CD4-positive, alpha-beta T cell (primary cell): Measurements from ENCODE around the gene RGPD3. TPM values are rescaled to one million over a fixed set of nuclear protein-coding genes. Genes with fewer than 3 reads are reported as not detected.

Experiments
- ATAC-seq: fragments of 200-7000 bp; cut with Tn5 transposase; one replicate; pipeline ENCODE4 v1.10.0; 2022; ENCODE audit warnings: mild to moderate bottlenecking; ENCODE audit not compliant: poor library complexity
- CTCF ChIA-PET: fragments of 350-600 bp; sonication (Branson Sonifier 250); formaldehyde crosslinking; loops from one replicate; lab custom pipeline; 2021; ENCODE audit warnings: antibody characterized with exemption, inconsistent platforms; lab: Charles Lee
- POLR2A ChIA-PET: fragments of 350-600 bp; sonication (Branson Sonifier 250); formaldehyde crosslinking; loops from one replicate; lab custom pipeline; 2021; ENCODE audit warnings: antibody characterized with exemption, inconsistent platforms; lab: Charles Lee
- DNase-seq, 14 experiments: peaks; one replicate each; pipeline ENCODE4 v3.0.0-alpha.2; 2013 to 2020; ENCODE audit warnings: mixed read lengths in 2 of 14
- H3K27ac ChIP-seq, 2 donors: one replicate each; pipeline versions ENCODE4 v1.5.1 to v1.7.0; 2013; ENCODE audit warnings: low read length in 2 of 2, low read depth in 1 of 2, mild to moderate bottlenecking in 1 of 2
- H3K27me3 ChIP-seq, 2 experiments: 1 replicate in 1 of 2; 2 replicates in 1 of 2; pipeline versions ENCODE4 v1.6.1 to v1.7.0; 2013; ENCODE audit warnings: low read length in 2 of 2, control low read depth in 1 of 2, mild to moderate bottlenecking in 1 of 2, moderate library complexity in 1 of 2; ENCODE audit not compliant: insufficient read depth in 2 of 2, control insufficient read depth in 1 of 2
- H3K36me3 ChIP-seq: one replicate; pipeline ENCODE4 v1.6.1; 2013; ENCODE audit warnings: low read length, control low read depth; ENCODE audit not compliant: insufficient read depth
- H3K4me1 ChIP-seq: one replicate; pipeline ENCODE4 v1.6.1; 2013; ENCODE audit warnings: low read length, control low read depth; ENCODE audit not compliant: insufficient read depth
- H3K4me3 ChIP-seq: one replicate; pipeline ENCODE4 v1.5.1; 2013; ENCODE audit warnings: mild to moderate bottlenecking, low read length, moderate library complexity
- H3K9me3 ChIP-seq, 2 experiments: 1 replicate in 1 of 2; 2 replicates in 1 of 2; pipeline versions ENCODE4 v1.6.1 to v1.7.0; 2013; ENCODE audit warnings: low read length in 2 of 2, mild to moderate bottlenecking in 2 of 2, control low read depth in 1 of 2, moderate library complexity in 1 of 2; ENCODE audit not compliant: control insufficient read depth in 1 of 2, insufficient read depth in 1 of 2
- H3K27ac Mint-ChIP-seq: one replicate; pipeline ENCODE4 v1.8.0; 2020; ENCODE audit warnings: mixed read lengths
- H3K27me3 Mint-ChIP-seq: one replicate; pipeline ENCODE4 v1.8.0; 2021; ENCODE audit warnings: mixed read lengths
- H3K36me3 Mint-ChIP-seq: one replicate; pipeline ENCODE4 v1.8.0; 2021; ENCODE audit warnings: low read depth, mixed read lengths
- H3K4me1 Mint-ChIP-seq: one replicate; pipeline ENCODE4 v1.8.0; 2021; ENCODE audit warnings: low read depth, mixed read lengths
- H3K4me3 Mint-ChIP-seq: one replicate; pipeline ENCODE4 v1.8.0; 2020; ENCODE audit warnings: mild to moderate bottlenecking, mixed read lengths
- H3K9me3 Mint-ChIP-seq: one replicate; pipeline ENCODE4 v1.8.0; 2020; ENCODE audit warnings: mixed read lengths
- CTCF ChIP-seq: fragments of 200-600 bp; IDR thresholded peaks from one replicate; pipeline ENCODE4 v1.8.0; 2022; ENCODE audit warnings: antibody characterized with exemption, mild to moderate bottlenecking
- intact Hi-C, 2 experiments: fragments of 100-400 bp; cut with DNase I in 1 of 2; cut with micrococcal nuclease in 1 of 2; formaldehyde crosslinking; loops; one replicate each; pipeline versions ENCODE4 v1.15.1 to v1.9.0; 2023 to 2025; cut with DNase I, micrococcal nuclease
- total RNA-seq, 174 experiments: library from RNA in 2 of 174; stranded (reverse) in 2 of 174; gene quantifications; one replicate each; pipeline ENCODE4 v1.2.3 and lab custom pipeline; 2021 to 2026

Gene RGPD3
- total RNA-seq, 2 experiments from 2014 or later: 0.11 to 0.38 TPM

GRCh38 chr2:106353676-106354075, 114.5 kb downstream of the RGPD3 start:
- H3K4me1 Mint-ChIP-seq: no peaks in the 10 kb centered on the region
- DNase-seq (no peak), ATAC-seq (no peak)
- H3K27ac Mint-ChIP-seq: no peak overlapping the region
- no peak overlapping the region for H3K27ac ChIP-seq
- H3K36me3 ChIP-seq: no peaks in the 10 kb centered on the region
- intact Hi-C loops: no loop called here
- POLR2A ChIA-PET: no interaction called here
- CTCF ChIA-PET: no interaction called here
- no peak overlapping the region for H3K4me3 ChIP-seq
- no peaks in the 10 kb centered on the region for H3K9me3 Mint-ChIP-seq
- no peaks in the 10 kb centered on the region for H3K9me3 ChIP-seq
- H3K27me3 Mint-ChIP-seq: peaks cover 21% of the 10 kb centered on the region
- H3K36me3 Mint-ChIP-seq: no peaks in the 10 kb centered on the region
- TF ChIP-seq CTCF: no peak
- H3K4me1 ChIP-seq: no peaks in the 10 kb centered on the region
- H3K27me3 ChIP-seq: no peaks in the 10 kb centered on the region
- H3K4me3 Mint-ChIP-seq: no peak overlapping the region

GRCh38 chr2:106350980-106351379, 117.2 kb downstream of the RGPD3 start:
- ChIA-PET POLR2A (no interaction called here), CTCF (interaction anchor here (0.6 kb wide), 1 partner anchor 129 kb away, joined by 3 read pairs; no protein-coding TSS in a partner anchor)
- H3K4me1 Mint-ChIP-seq: peaks cover 5% of the 10 kb centered on the region
- no peak overlapping the region for H3K27ac ChIP-seq
- H3K36me3 ChIP-seq: no peaks in the 10 kb centered on the region
- intact Hi-C loops: no loop called here
- TF ChIP-seq CTCF: no peak
- no peaks in the 10 kb centered on the region for H3K9me3 Mint-ChIP-seq
- no peak for DNase-seq
- no peak overlapping the region for H3K27ac Mint-ChIP-seq
- ATAC-seq: no peak
- H3K4me3 ChIP-seq: no peak overlapping the region
- no peak overlapping the region for H3K4me3 Mint-ChIP-seq
- H3K27me3 ChIP-seq: no peaks in the 10 kb centered on the region
- H3K36me3 Mint-ChIP-seq: no peaks in the 10 kb centered on the region
- no peaks in the 10 kb centered on the region for H3K9me3 ChIP-seq
- H3K4me1 ChIP-seq: no peaks in the 10 kb centered on the region
- peaks cover 21% of the 10 kb centered on the region for H3K27me3 Mint-ChIP-seq

- peaks cover 5% of the 10 kb centered on the region for H3K4me1 Mint-ChIP-seq
- CTCF ChIA-PET: no interaction called here
- DNase-seq (no peak), ATAC-seq (no peak)
- H3K27ac Mint-ChIP-seq: no peak overlapping the region
- Histone ChIP-seq H3K27ac (no peak overlapping the region), H3K36me3 (no peaks in the 10 kb centered on the region), H3K4me1 (no peaks in the 10 kb centered on the region), H3K27me3 (no peaks in the 10 kb centered on the region), H3K9me3 (peaks cover 0 to 13% of the 10 kb centered on the region in 2 experiments), H3K4me3 (no peak overlapping the region)
- TF ChIP-seq CTCF: no peak
- no peaks in the 10 kb centered on the region for H3K9me3 Mint-ChIP-seq
- H3K36me3 Mint-ChIP-seq: no peaks in the 10 kb centered on the region
- intact Hi-C loops: no loop called here
- no peaks in the 10 kb centered on the region for H3K27me3 Mint-ChIP-seq
- POLR2A ChIA-PET: no interaction called here
- H3K4me3 Mint-ChIP-seq: no peak overlapping the region
These were observed 123.9 kb downstream of the RGPD3 start for GRCh38 chr2:106344302-106344701.
